Stimulated activated naive CD4-positive, alpha-beta T cell (primary cell): Measurements from ENCODE around the gene PPP1R2B.

Experiments used
- DNase-seq, 6 experiments: peaks; one replicate each; lab custom pipeline; 2025; lab: John Stamatoyannopoulos, UW

PPP1R2B gene

GRCh38 chr5:156879665-156880285, 29.7 kb downstream of the PPP1R2B start:
- DNase-seq: no peak

GRCh38 chr5:156883316-156883875, 33.3 kb downstream of the PPP1R2B start:
- no peak for DNase-seq

GRCh38 chr5:156888520-156888919, 38.4 kb downstream of the PPP1R2B start:
- no peak for DNase-seq

GRCh38 chr5:156892223-156892622, 42.1 kb downstream of the PPP1R2B start:
- peak in 1 of 6 experiments; percentile 11 for DNase-seq

- no peak for DNase-seq
Measured at GRCh38 chr5:156892864-156893263, 42.8 kb downstream of the PPP1R2B start.

GRCh38 chr5:156893517-156893916, 43.4 kb downstream of the PPP1R2B start:
- DNase-seq: no peak

- no peak for DNase-seq
Measured at GRCh38 chr5:156896546-156896945, 46.5 kb downstream of the PPP1R2B start.
